ENCODE results near the gene PDE10A. TPM values are rescaled to one million over a fixed set of nuclear protein-coding genes. Genes with fewer than 3 reads are reported as not detected.

PDE10A gene
- total and polyA plus RNA-seq, 9 of the 15 experiments (the other 6 are each of a cell fraction or from before 2014, with no cell fraction given) = 0.04 TPM; not detected in 8

DNA sequence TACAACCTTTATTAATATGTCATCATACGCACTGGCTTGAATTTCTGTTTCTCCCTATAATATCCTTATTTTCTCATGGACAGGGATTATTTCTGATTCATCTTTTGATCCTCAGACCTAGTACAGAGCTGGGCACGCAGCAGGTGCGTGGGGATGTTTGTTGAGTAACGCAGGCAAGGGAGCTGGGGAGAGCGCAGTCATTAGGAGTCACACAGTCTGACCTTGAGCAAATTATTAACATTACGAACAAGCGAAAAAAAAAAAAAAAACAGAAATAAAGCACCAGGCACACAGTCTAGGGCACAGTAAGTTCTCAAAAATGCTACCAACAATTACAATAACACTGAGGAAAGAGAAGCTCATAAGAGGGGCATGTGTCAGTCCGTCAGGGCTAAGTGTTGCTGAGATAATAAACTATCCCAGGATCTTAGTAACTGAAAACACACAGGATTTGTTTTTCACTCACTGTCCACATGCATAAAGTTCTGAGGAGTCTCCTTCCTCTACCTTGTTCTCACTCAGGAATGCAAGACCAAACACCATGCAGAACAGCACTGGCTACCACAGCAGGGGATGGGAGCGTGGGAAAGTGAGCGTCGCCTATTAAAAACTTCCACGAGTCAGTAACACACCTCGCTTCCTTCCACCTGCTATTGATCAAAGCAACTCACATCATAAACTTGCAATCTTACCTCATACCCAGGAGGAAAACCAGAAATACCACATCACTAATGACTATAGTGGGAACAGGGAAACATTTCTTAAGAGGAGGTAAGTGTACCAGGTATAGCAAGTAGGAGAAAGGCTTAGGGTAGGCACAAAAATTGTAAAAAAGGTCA is 56.9 kb downstream of the PDE10A start:
- Histone ChIP-seq H3K4me2 (ENCODE audit: insufficient read depth, low read length) (no peak overlapping the region), H3K4me3 (no peak overlapping the region), H3K36me3 (ENCODE audit: control insufficient read depth, insufficient read depth, low read length) (no peaks in the 10 kb centered on the region), H3K9me3 (replicated peaks; ENCODE audit: control insufficient read depth, insufficient read depth, low read depth, low read length) (no peaks in the 10 kb centered on the region), H3K4me1 (replicated peaks in 1 of 2; ENCODE audit: control insufficient read depth in 2 of 2, insufficient read depth in 2 of 2, low read length in 2 of 2) (no peaks in the 10 kb centered on the region), H2AFZ (ENCODE audit: low read depth, low read length) (no peak overlapping the region), H3K9ac (ENCODE audit: insufficient read depth in 1 of 2, low read depth in 2 of 2, low read length in 2 of 2) (no peak overlapping the region), H3K27me3 (ENCODE audit: control insufficient read depth in 2 of 2, insufficient read depth in 2 of 2, low read length in 2 of 2) (no peaks in the 10 kb centered on the region), H3K27ac (ENCODE audit: extremely low read depth, low read depth, low read length) (no peak overlapping the region), H4K20me1 (replicated peaks; ENCODE audit: control insufficient read depth, insufficient read depth, low read length) (no peaks in the 10 kb centered on the region), H3K9me1 (ENCODE audit: control insufficient read depth, insufficient read depth, low read length) (no peaks in the 10 kb centered on the region), H3K79me2 (ENCODE audit: control insufficient read depth, insufficient read depth, low read length) (no peaks in the 10 kb centered on the region)
- POLR2A ChIA-PET = no interaction called here
- no peak for FAIRE-seq
- BruUV-seq (replicated peaks) = no TSS peak
- intact Hi-C loops (cut with micrococcal nuclease) (no loop called here), in situ Hi-C loops (cut with MboI) (no loop called here)
- WGBS (ENCODE audit: insufficient coverage, low coverage, missing lambda C conversion rate) = under 1% methylated on average over 13 of the region's 13 CpGs
- TF ChIP-seq ZNF699 (CRISPR knock-in tag; IDR thresholded peaks at IDR 0.05; ENCODE audit: insufficient replicate concordance) = no peak
- TF ChIP-seq ZNF311 (CRISPR knock-in tag; IDR thresholded peaks at IDR 0.05) = no peak
- TF ChIP-seq, protein P1, sequence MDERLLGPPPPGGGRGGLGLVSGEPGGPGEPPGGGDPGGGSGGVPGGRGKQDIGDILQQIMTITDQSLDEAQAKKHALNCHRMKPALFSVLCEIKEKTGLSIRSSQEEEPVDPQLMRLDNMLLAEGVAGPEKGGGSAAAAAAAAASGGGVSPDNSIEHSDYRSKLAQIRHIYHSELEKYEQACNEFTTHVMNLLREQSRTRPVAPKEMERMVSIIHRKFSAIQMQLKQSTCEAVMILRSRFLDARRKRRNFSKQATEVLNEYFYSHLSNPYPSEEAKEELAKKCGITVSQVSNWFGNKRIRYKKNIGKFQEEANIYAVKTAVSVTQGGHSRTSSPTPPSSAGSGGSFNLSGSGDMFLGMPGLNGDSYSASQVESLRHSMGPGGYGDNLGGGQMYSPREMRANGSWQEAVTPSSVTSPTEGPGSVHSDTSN (CRISPR knock-in tag; IDR thresholded peaks at IDR 0.05; ENCODE audit: low read depth) = no peak
- TF ChIP-seq, protein P1 (tag; conservative IDR thresholded peaks at IDR 0.05; ENCODE audit: low read depth) = no peak
- CTCF ChIA-PET (ENCODE audit: low intra/inter-chr PET ratio) = no interaction called here
- no peak for DNase-seq (ENCODE audit: extremely low read depth in 1 of 4, low spot score in 3 of 4)
- ATAC-seq = no peak
